GM12878 (cell line): Measurements from ENCODE around the gene GINS2. TPM values are rescaled to one million over a fixed set of nuclear protein-coding genes. Genes with fewer than 3 reads are reported as not detected.

ENCODE experiments used
- ATAC-seq: fragments of 200-7000 bp; cut with Tn5 transposase; 3 replicates; pipeline ENCODE4 v1.9.1; 2020; ENCODE audit warnings: mild to moderate bottlenecking, moderate library complexity
- BruUV-seq: library from RNA; stranded (reverse); fragments of 400-500 nt; replicated peaks from 2 replicates; lab custom pipeline; 2021; lab: Mats Ljungman, UMichigan
- CTCF ChIA-PET: fragments of 300-600 bp; sonication (Branson Sonifier 250); formaldehyde crosslinking; extraction: SDS; loops from one replicate; lab custom pipeline; 2021; ENCODE audit warnings: inconsistent platforms; lab: Yijun Ruan, JAX
- POLR2A ChIA-PET: fragments of 350-600 bp; formaldehyde crosslinking; extraction: SDS; loops from one replicate; lab custom pipeline; 2021; ENCODE audit warnings: inconsistent platforms; lab: Charles Lee
- RAD21 ChIA-PET: fragments of 300-600 bp; sonication (Branson Sonifier 250); formaldehyde crosslinking; loops from one replicate; lab custom pipeline; 2023; ENCODE audit warnings: antibody characterized with exemption; ENCODE audit not compliant: unreplicated experiment; lab: Charles Lee
- SMC1A ChIA-PET: fragments of 300-600 bp; sonication (Branson Sonifier 250); formaldehyde crosslinking; loops from one replicate; lab custom pipeline; 2023; ENCODE audit not compliant: unreplicated experiment, uncharacterized antibody; lab: Charles Lee
- DNase-seq: peaks from one replicate; pipeline ENCODE4 v3.0.0-alpha.2; 2011; ENCODE audit warnings: low read depth, low spot score
- FAIRE-seq: peaks from 3 replicates; lab custom pipeline; 2011; peaks lifted over from hg19 to GRCh38; lab: Jason Lieb, UNC
- H2AFZ ChIP-seq: 2 replicates; pipeline ENCODE4 v1.6.0; 2011; ENCODE audit warnings: low read depth, low read length, control low read depth; ENCODE audit not compliant: control insufficient read depth
- H3K27ac ChIP-seq: 2 replicates; pipeline ENCODE4 v1.5.1; 2011; ENCODE audit warnings: control low read depth; ENCODE audit not compliant: control insufficient read depth, insufficient read depth
- H3K27me3 ChIP-seq, 2 experiments: replicated peaks in 1 of 2; 2 replicates each; pipeline versions ENCODE4 v1.6.0 to v1.6.1; 2011; ENCODE audit warnings: low read length in 1 of 2; ENCODE audit not compliant: control insufficient read depth in 2 of 2, insufficient read depth in 2 of 2
- H3K36me3 ChIP-seq, 2 experiments: 2 replicates each; pipeline ENCODE4 v1.5.1; 2011; ENCODE audit warnings: low read length in 1 of 2; ENCODE audit not compliant: control insufficient read depth in 2 of 2, insufficient read depth in 2 of 2
- H3K4me1 ChIP-seq: 2 replicates; pipeline ENCODE4 v1.6.1; 2011; ENCODE audit warnings: mild to moderate bottlenecking, low read length, moderate library complexity, mixed read lengths; ENCODE audit not compliant: control insufficient read depth, insufficient read depth
- H3K4me2 ChIP-seq: 2 replicates; pipeline ENCODE4 v1.6.0; 2011; ENCODE audit warnings: control low read depth; ENCODE audit not compliant: control insufficient read depth, insufficient read depth
- H3K4me3 ChIP-seq: fragments of 200-600 bp; sonication (generic); 2 replicates; pipeline ENCODE4 v1.5.1; 2016
- H3K79me2 ChIP-seq: 2 replicates; pipeline ENCODE4 v1.6.0; 2011; ENCODE audit warnings: low read length; ENCODE audit not compliant: control insufficient read depth, insufficient read depth
- H3K9ac ChIP-seq: 2 replicates; pipeline ENCODE4 v1.8.0; 2011; ENCODE audit warnings: low read length, control low read depth, mixed read lengths; ENCODE audit not compliant: control insufficient read depth, insufficient read depth
- H3K9me3 ChIP-seq: replicated peaks from 3 replicates; pipeline ENCODE4 v1.5.1; 2011; ENCODE audit warnings: mild to moderate bottlenecking, low read length; ENCODE audit not compliant: control insufficient read depth, insufficient read depth
- H4K20me1 ChIP-seq: 2 replicates; pipeline ENCODE4 v1.6.0; 2011; ENCODE audit not compliant: control insufficient read depth, insufficient read depth
- ATF2 ChIP-seq: IDR thresholded peaks from 2 replicates; pipeline ENCODE4 v1.6.1; 2012; ENCODE audit warnings: low read length, inconsistent platforms
- ATF7 ChIP-seq: fragments of 450-650 bp; IDR thresholded peaks from 2 replicates; pipeline ENCODE4 v1.6.1; 2016; ENCODE audit warnings: low read depth, mild to moderate bottlenecking
- CBX5 ChIP-seq: sonication (generic); IDR thresholded peaks from 2 replicates; pipeline ENCODE4 v1.6.1; 2016; ENCODE audit warnings: low read depth, moderate library complexity, mild to moderate bottlenecking, inconsistent platforms
- IKZF2 ChIP-seq, 2 experiments: fragments of 450-650 bp; IDR thresholded peaks; 2 replicates each; pipeline ENCODE4 v1.6.1; 2017; ENCODE audit warnings: mild to moderate bottlenecking in 2 of 2, moderate library complexity in 2 of 2
- MXI1 ChIP-seq: fragments of 150-350 bp; IDR thresholded peaks from 2 replicates; pipeline ENCODE4 v1.6.1; 2011; ENCODE audit warnings: low read depth, mild to moderate bottlenecking, inconsistent platforms, low read length, improper control_type of control experiment
- NKRF ChIP-seq: fragments of 450-650 bp; conservative IDR thresholded peaks from 2 replicates; pipeline ENCODE4 v1.6.1; 2017; ENCODE audit warnings: mild to moderate bottlenecking, moderate library complexity
- POLR2AphosphoS2 ChIP-seq: IDR thresholded peaks from 2 replicates; pipeline ENCODE4 v1.6.1; 2011; ENCODE audit warnings: low read depth, mild to moderate bottlenecking, low read length, improper control_type of control experiment, moderate library complexity
- RUNX3 ChIP-seq: IDR thresholded peaks from 2 replicates; pipeline ENCODE4 v1.6.1; 2012; ENCODE audit warnings: low read length, inconsistent platforms
- SMAD1 ChIP-seq: fragments of 450-650 bp; IDR thresholded peaks from 2 replicates; pipeline ENCODE4 v1.6.1; 2018; ENCODE audit warnings: mild to moderate bottlenecking, low read depth; ENCODE audit not compliant: partially characterized antibody
- SMAD5 ChIP-seq: IDR thresholded peaks from 2 replicates; pipeline ENCODE4 v1.6.1; 2016; ENCODE audit warnings: antibody characterized with exemption, low read depth
- TARDBP ChIP-seq: IDR thresholded peaks from 2 replicates; pipeline ENCODE4 v1.6.1; 2016; ENCODE audit warnings: borderline replicate concordance
- YY1 ChIP-seq: IDR thresholded peaks from 2 replicates; pipeline ENCODE4 v1.6.1; 2011; ENCODE audit warnings: low read depth, mild to moderate bottlenecking, low read length
- ZSCAN29 ChIP-seq: fragments of 450-650 bp; IDR thresholded peaks from 2 replicates; pipeline ENCODE4 v1.6.1; 2017; ENCODE audit warnings: mild to moderate bottlenecking, moderate library complexity
- WGBS: methylation state at CpG from one replicate; pipeline ENCODE4 v1.1.6; 2016; ENCODE audit warnings: low lambda C conversion rate; ENCODE audit not compliant: insufficient replicate concordance, insufficient coverage; ENCODE audit errors: missing lambda C conversion rate; 5-methylcytosine and 5-hydroxymethylcytosine counted together
- in situ Hi-C: fragments of 300-500 bp; cut with MboI; formaldehyde crosslinking; loops from 9 replicates; pipeline ENCODE4 v1.14.3; 2018; ENCODE audit warnings: mixed read lengths
- intact Hi-C: fragments of 100-400 bp; cut with micrococcal nuclease; formaldehyde crosslinking; loops from one replicate; pipeline ENCODE4 v1.14.2; 2022; ENCODE audit not compliant: unreplicated experiment
- polyA plus RNA-seq, 11 experiments: library from polyadenylated mRNA; depleted of rRNA in 4 of 11; unstranded in 6 of 11; stranded (reverse) in 5 of 11; fragments of >200 nt; fragmentation: Nextera tagmentation in 4 of 11; fragmentation: Illumina TruSeq in 1 of 11; extraction: Ambion mirVana in 4 of 11; extraction: Trizol in 1 of 11; gene quantifications; 1 replicate in 1 of 11; 2 replicates in 10 of 11; pipeline versions ENCODE4 v1.2.1 to v1.2.3, GENCODE V29; 2011 to 2016; ENCODE audit warnings: inconsistent platforms in 2 of 11, missing spikeins in 2 of 11, low read depth in 1 of 11
- total RNA-seq, 4 experiments: library from RNA; depleted of rRNA in 3 of 4; stranded (reverse); fragments of >200 nt in 3 of 4; fragmentation: Illumina TruSeq in 1 of 4; extraction: Trizol in 1 of 4; gene quantifications; 2 replicates each; pipeline versions ENCODE4 v1.2.1 to v1.2.3, GENCODE V29; 2013 to 2021

Gene GINS2
- total and polyA plus RNA-seq, 10 of the 15 experiments (the other 5 are each of a cell fraction or from before 2014, with no cell fraction given) = 42.7 to 90.8 (median 57.0) TPM

- intact Hi-C loops = loop anchor here (5.0 kb wide), 1 partner anchor 42 kb away; no protein-coding TSS in a partner anchor
- peak overlapping the region; percentile 28; the same call in 1 of the 2 replicates for H3K27ac ChIP-seq
- peaks cover 34 to 40% of the 10 kb centered on the region in 2 experiments for H3K36me3 ChIP-seq
- no peak overlapping the region for H2AFZ ChIP-seq
- ChIA-PET POLR2A (no interaction called here), RAD21 (no interaction called here)
- peak; percentile 62 for ATAC-seq
- no peak for DNase-seq
- H3K9me3 ChIP-seq = no peaks in the 10 kb centered on the region
- peaks cover 2% of the 10 kb centered on the region; the same call in 1 of the 2 replicates for H4K20me1 ChIP-seq
- no peak for TF ChIP-seq RUNX3
- TF ChIP-seq ATF7 = no peak
- no peak for TF ChIP-seq POLR2AphosphoS2
- no peak for TF ChIP-seq ATF2
- TF ChIP-seq TARDBP = no peak
- TF ChIP-seq IKZF2 (IDR thresholded peaks at IDR 0.05) = no peak
- no peak for TF ChIP-seq NKRF
- TF ChIP-seq CBX5 = no peak
- no peak for TF ChIP-seq SMAD1
- no peak for TF ChIP-seq ZSCAN29
- no peak for TF ChIP-seq MXI1
- no peak for TF ChIP-seq SMAD5
- no peak for TF ChIP-seq YY1
- TF ChIP-seq, all 136 proteins: peak for 0
- ChIA-PET SMC1A (interaction anchor here (1.5 to 3.3 kb wide), 3 partner anchors 9 to 86 kb away, joined by 3 to 11 read pairs (median 9); no protein-coding TSS in a partner anchor), CTCF (interaction anchor here (1.0 to 5.5 kb wide), 6 partner anchors 9 to 233 kb away, joined by 3 to 36 read pairs (median 4); no protein-coding TSS in a partner anchor)
- no TSS peak for BruUV-seq
- H3K4me2 ChIP-seq = no peak overlapping the region
- H3K4me1 ChIP-seq = peaks cover 12% of the 10 kb centered on the region
- H3K9ac ChIP-seq = no peak overlapping the region
- in situ Hi-C loops = no loop called here
- H3K4me3 ChIP-seq = no peak overlapping the region
- 59% methylated on average over 6 of the region's 6 CpGs for WGBS
- H3K27me3 ChIP-seq = no peaks in the 10 kb centered on the region
- H3K79me2 ChIP-seq = no peaks in the 10 kb centered on the region; the same call in none of the 2 replicates
- FAIRE-seq = no peak
Measured at GRCh38 chr16:85674828-85675227, 13.9 kb downstream of the GINS2 start.
